ENCODE results near the gene MBIP.

The MBIP gene

GRCh38 chr14:36313898-36314297 is 6.5 kb downstream of the MBIP start:
- DNase-seq (ENCODE audit: low read depth), result no peak

DNA sequence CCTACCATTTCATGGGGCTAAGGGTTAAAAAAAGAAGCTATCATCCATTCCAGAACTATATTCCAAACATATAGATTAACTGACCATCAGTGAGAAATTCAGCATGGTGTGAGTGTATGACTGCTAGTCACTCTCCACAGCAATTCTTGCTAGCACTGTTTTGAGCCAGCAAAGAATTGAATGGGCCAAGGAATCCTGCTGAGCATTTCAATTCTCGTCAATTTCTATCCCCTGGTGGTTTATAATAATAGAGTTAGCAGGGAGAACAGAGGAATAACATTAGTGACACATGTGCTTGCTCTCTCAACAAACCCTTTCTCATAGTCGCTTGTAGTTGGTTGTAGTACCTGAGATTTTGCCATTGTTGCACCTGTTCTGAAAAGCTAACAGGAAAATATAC is 7.2 kb downstream of the MBIP start:
- no peak for DNase-seq (ENCODE audit: low read depth)

GRCh38 chr14:36306836-36307235 is 13.6 kb downstream of the MBIP start:
- no peak for DNase-seq (ENCODE audit: low read depth)

DNA sequence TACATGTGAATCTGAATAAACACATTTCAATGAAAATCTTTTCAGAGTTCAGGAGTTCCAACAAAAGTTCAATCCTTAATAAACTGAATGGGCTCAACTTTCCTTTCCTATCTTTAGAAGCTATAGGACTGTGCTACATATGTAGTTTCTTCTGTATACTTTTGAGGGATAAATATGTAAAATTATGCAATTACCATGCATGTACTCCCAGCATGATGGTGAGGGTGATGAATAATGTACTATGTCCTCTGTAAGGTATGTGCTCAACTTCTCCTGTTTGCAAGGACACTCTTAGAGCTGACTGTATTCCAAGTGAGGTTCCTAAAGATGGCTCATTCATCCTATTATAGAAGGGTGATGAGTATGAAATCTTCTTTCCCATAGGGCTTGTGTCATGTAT is 15.5 kb downstream of the MBIP start:
- no peak for DNase-seq (ENCODE audit: low read depth)

- DNase-seq (ENCODE audit: low read depth), result no peak
Observed at GRCh38 chr14:36303960-36304359, 16.5 kb downstream of the MBIP start.

DNA sequence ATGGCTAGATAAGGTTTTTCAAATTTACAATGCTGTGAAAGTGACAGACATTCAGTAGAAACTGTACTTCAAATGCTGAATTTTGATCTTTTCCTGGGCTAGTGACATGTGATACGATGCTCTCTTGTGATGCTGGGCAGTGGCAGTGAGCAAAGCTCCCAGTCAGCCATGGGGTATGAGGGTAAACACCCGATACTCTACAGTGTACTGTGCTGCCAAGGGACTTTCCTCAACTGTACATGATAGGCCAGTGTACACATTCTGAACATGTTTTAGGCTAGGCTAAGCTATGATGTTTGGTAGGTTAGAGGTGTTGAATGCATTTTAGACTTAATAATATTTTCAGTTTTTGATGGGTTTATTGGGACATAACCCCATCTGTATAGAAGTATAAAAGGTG is 17.6 kb downstream of the MBIP start:
- DNase-seq (ENCODE audit: low read depth), result no peak

DNA sequence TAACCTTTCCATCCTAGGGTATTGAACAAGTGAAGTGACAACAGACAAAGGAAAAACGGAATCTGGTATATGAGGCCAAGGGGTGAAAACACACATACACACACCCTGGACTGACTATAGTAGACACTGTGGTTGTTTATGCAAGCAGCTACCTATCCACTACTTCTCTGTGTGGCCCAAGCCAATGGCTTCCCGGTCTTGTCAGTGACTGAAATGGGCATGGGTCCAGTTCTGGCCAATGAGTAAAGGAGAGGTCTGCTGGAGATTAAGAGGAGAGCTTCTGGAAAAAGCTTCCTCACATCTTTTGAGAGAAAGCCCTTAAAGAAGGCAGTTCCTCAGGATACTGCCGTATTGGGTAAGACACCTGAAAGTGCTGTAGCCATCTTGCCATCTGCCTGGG is 19.3 kb downstream of the MBIP start:
- DNase-seq (ENCODE audit: low read depth), result no peak

DNA sequence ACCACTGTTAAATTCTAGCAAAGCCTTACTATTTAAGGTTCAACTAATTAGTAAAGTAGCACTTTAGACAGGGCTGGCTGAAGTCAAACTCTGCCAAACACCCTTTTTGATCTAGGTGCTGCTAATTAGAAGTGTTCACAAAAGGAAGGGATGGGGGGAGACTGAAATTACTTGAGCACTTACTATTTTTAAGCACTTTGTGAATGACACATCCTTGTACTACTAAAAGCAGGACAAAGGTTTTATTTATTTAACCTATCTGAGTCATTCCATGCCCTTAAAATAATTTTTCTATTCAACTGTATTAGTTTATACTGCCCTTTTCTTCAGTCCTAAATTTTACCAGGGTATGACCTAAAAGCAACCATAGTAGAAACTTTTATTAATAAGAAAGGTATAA is 20.1 kb downstream of the MBIP start:
- no peak for DNase-seq (ENCODE audit: low read depth)

GRCh38 chr14:36295642-36296627 is 24.5 kb downstream of the MBIP start:
- DNase-seq (ENCODE audit: low read depth), result no peak

- DNase-seq (ENCODE audit: low read depth), result no peak
Observed at GRCh38 chr14:36294543-36294942, 25.9 kb downstream of the MBIP start.

GRCh38 chr14:36293824-36294223 is 26.6 kb downstream of the MBIP start:
- no peak for DNase-seq (ENCODE audit: low read depth)

DNA sequence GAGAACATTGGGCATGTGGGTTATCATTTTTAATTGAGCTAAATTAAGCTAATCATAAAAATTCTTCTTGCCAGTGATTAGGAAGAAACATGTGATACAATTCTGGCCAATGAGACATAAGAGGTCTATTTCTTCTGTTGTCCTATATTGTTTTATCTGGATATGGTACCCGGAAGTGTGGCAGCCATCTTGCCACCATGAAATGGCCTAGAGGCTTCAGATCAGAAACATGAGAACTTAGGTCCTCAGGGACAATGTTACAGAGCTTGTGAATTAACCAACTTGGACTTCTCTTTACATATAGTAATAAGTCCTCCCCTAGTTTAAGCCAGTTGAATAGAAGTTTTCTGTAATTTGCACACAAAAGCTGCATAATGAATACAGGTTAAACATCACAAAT is 30.5 kb downstream of the MBIP start:
- DNase-seq (ENCODE audit: low read depth), result no peak

DNA sequence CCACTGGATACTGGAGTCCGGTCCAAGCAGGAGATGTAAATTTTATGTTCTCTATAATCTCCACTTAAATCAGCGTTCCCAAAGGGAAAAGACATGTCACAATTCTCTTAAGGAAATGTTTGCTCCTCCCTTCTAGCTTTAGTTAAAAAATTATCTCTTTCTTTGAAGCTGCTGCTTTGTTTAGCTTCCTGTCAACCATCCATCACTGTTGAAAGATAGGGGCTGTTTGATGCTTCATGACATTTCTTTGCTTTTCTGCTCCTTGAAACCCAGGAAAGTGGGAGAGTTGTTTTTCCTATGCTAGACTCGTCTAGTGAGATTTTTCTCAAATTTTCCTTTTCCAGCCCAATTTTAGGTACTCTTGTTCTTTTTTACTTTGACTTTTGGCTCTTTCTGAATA is 31.9 kb downstream of the MBIP start:
- DNase-seq (ENCODE audit: low read depth), result no peak

DNA sequence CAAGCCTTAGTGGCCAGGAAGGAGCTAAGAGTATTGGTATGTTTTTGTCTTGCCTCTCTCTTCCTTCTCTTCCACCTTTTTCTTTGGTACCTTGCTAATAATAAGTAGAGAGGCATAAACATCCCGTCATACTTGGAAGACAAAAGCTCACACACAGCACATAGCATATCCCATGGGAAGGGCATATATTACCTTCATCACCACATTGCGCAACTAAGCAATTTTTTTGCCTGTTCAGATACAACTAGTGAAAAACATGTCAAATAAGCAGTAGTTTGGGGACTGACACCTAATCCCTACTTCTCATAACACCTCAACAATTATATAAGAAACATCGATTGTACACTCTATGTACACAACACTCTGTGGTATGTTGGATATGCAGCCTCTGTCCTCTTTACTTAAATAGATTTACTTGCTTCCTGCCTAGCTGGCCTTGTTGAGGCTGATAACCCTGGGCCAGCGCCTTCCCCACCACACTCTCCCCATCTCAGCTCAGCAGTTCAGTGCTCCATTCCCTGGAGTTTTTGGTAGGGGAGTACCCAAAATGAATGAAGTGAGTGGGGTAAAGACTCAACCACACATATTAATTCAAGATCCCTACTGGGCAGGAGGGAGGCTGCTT is 35.4 kb downstream of the MBIP start:
- DNase-seq (ENCODE audit: low read depth), result no peak

DNA sequence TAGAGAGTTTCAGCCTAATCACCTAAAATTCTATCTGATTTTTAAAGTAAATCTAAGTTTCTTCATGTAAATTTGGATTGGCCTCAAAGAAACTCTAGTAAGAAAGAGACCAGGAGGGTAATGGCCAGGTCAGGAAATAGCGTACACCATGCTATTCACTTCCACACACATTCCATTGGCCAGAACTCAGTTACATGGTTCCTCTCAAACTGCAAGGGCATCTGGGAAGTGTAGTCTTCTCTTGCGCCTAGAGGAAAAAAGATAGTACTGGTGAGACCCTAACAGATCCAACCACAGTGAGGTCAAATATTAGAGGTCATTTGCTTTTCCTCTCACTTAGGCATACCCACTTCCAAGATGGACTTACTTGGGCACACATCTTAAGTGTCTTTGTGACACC is 39.1 kb downstream of the MBIP start:
- no peak for DNase-seq (ENCODE audit: low read depth)

DNA sequence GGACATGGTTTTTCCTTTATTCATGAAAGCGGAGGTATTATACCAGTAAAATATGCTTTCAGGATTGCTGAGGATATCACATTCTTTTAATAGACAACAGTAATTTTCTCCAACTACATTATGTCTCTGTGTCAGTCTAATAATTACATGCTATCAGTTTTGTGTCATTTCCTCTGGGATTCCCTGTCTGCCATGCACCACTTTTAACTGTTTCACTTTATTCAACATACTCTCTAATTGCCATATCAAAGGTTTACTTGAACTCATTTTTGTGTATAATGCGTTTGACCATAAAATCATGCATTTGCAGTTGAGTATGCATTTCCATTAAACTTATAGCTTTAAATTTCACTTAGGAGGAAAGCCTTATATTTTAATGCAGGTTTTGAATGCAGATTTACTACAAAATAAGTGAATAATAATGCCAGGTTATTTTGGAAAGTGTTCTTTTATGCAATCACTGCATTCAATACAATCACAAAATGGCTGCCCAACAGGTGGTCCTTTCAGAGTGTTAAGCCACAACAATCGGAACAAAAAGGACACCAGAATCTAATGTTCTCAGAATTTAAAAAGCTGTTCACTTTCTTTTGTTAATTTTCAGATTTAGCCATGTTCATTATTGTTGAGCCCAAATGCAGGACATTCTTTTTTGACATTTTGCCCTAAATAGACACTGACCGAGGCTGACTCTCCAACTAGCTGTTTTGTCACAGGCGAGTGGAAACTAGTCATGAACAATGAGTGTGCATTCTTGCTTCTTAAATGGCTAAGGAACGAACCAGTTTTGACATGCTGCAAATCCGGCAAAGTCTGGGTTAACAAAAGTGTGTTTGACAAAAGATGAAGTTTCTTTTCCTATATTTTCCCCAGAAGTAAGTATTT is 40.9 kb downstream of the MBIP start:
- no peak for DNase-seq (ENCODE audit: low read depth)

GRCh38 chr14:36275741-36276140 is 44.7 kb downstream of the MBIP start:
- DNase-seq (ENCODE audit: low read depth), result no peak

DNA sequence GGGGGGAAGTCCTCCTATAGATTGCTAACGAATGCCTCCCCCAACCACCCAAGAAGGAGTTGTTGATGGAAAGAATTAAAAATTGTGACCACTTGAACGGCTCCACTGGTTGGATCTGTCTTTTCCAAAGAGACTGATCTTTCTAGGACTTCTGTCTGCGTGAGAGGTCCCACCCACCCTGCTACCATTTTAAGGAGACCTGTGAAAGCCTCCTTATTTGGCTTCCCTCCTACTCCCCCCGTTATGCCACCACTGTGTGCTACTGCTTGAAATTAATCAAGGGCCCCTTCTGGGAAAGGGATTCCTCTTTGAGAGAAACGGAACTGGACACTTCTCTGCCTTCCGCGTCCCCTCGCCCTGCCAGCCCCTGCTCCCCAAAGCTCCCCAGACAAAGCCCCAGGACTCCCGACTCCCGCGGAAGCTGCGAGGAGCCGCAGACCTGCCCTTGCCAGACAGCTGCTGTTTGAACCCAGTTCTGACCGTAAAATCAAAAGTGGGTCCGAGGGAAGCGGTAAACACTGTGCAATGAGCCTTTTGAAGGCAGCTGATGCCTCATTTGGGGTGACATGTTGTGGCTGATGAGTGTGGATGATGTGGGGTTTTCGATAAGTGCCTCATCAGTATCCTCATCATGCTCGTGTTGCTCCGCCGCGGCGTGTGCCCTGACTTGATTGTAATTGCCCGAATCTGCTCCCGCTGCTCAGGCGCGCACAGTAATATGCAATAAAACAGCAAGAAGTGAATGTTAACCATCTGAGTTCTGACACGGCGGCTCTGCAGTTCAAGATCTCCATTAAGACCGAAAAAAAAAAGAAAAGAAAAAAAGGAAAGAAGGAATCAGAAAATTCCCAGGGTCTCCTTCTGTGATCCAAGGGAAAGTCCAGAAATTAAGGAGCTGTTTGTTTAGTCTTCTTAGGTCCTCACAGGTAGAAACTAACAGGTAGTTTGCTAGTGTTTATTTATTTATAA is 48.2 kb downstream of the MBIP start:
- no peak for DNase-seq (ENCODE audit: low read depth)

GRCh38 chr14:36271222-36271621 is 49.2 kb downstream of the MBIP start:
- no peak for DNase-seq (ENCODE audit: low read depth)

DNA sequence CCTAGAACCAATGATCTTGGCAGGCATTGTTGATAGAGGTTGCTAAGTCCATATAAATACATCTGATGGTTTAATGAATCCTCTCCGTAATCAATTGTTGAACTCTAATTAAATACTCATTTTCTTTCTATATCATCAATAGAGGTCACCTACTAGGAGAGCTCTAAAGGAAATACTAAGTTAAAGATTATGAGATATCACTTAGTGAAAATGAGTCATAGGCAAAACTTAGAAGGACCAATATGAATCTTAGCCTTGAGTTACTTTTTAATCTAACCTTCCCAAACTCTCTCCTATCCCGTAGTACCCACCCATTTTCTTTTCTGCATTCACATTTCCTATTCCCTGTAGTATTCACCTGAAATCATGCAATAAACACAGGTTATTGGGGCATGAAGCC is 50.2 kb downstream of the MBIP start:
- no peak for DNase-seq (ENCODE audit: low read depth)

- no peak for DNase-seq (ENCODE audit: low read depth)
Observed at GRCh38 chr14:36268121-36268520, 52.3 kb downstream of the MBIP start.
